ENCODE data around the gene CHRNG.

The CHRNG gene, protein sequence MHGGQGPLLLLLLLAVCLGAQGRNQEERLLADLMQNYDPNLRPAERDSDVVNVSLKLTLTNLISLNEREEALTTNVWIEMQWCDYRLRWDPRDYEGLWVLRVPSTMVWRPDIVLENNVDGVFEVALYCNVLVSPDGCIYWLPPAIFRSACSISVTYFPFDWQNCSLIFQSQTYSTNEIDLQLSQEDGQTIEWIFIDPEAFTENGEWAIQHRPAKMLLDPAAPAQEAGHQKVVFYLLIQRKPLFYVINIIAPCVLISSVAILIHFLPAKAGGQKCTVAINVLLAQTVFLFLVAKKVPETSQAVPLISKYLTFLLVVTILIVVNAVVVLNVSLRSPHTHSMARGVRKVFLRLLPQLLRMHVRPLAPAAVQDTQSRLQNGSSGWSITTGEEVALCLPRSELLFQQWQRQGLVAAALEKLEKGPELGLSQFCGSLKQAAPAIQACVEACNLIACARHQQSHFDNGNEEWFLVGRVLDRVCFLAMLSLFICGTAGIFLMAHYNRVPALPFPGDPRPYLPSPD

DNA sequence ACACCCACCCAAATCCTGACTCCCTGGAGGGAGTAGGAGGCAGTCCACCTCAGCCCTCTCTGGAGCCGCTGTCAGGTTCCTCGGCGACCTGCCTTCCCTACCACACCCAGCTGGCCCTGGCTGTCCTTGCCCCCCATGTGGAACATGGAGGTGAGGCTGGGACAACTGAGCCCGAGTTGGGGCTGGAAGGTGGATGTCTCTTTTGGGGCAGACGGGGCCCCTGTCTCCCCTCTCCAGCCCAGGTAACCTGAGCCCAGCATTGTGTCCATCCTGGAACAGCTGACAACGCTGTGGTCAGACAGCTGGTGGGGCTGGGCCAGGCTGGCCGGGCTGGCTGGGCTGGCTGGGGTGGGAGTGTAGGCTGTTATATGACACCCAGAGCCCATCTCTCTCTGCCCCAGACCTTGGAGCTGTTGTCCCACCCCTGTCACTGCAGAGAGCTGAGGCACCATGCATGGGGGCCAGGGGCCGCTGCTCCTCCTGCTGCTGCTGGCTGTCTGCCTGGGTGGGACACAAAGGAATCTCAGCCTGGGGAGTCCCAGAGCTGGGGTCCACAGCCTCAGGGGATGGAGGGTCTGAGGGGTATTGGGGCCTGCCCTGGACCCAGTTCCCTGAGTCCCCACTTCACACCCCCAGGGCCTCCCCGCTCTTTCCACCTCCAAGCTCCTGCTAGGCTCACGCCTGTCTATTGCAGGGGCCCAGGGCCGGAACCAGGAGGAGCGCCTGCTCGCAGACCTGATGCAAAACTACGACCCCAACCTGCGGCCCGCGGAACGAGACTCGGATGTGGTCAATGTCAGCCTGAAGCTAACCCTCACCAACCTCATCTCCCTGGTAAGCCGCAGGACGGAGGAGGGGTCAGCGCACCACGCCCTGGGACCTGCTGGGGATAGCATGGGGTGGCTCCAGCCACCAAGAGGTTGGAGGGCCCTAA lies at the start of gene CHRNG:
CHRNG (plus strand) TSS at position 395 of the 934 bp plus-strand sequence; CDS start at position 451, 56 bp downstream.
- DNase-seq: no peak

DNA sequence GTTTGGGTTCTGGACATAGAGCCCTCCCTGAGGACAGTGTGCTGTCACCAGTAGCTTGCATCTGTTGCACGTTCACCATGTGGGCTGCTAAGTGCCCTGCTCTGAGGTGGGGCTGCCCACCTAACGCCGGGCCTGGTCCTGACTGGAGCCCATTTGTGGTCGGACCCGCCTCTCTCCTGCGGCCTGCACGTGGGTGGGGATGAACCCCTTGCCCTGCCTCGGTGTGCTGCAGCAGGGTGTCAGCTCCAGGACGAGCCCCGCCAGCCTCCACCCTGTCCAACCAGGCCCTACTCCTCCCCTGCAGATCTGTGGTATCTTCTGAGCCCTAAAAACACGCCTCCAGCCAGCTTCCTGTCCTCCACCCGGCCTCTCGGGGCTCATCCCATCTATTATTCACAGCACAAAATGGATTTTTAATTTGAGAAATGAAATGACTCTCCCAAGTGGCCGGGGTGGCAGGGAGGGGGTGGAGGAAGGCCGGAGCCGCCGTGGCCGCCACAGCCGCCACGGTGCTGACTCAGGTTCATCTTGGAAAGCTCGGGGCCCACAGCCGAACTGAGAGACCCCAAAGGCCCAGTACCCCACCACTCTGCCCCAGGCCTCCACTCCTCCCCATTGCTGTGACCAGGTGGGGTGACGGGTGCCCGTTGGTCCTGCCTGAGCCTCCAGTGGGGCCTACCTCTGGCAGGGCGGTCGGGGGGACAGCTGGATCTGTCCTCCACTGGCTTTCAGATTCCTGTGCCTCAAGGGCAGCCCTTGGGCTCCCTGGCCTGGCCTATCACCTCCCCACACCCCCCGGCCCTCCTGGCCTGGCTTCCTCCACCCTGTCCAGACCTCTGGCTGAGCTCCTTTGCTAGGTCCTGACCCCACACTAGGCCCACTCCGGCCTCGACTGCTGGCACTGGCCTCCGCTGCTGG lies 49.0 kb upstream of the CHRNG start:
- DNase-seq: peak; percentile 24

DNA sequence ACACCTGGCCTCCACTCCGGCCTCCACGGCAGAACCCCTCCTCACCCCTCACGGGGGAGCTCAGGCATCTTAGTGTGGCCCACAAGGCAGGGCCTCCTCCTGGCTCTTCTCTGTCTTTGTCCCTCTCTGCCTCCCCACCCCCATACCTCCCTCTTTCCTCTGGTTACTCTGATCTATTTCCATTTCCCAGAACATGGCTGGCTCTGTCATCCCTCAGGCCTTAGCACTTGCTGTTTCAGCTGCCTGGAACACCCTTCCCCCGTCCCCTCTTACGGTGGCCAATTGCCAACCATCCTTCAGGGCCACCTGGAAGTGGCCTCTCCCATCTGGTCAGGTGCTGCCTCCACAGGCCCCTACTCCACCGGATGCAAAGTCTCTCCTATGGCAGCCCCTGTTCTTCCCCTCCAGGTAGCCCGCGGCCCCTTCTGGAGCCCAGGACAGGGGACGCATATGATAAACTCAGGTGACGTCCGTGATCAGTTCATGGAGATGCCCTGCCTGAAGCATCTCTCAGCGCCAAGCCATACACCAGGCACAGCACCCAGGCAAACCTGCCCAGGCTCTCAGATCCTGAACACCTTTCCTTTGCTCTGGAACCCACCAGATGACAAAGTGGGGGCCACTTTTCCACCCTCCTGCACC lies 48.2 kb upstream of the CHRNG start:
- no peak for DNase-seq

DNA sequence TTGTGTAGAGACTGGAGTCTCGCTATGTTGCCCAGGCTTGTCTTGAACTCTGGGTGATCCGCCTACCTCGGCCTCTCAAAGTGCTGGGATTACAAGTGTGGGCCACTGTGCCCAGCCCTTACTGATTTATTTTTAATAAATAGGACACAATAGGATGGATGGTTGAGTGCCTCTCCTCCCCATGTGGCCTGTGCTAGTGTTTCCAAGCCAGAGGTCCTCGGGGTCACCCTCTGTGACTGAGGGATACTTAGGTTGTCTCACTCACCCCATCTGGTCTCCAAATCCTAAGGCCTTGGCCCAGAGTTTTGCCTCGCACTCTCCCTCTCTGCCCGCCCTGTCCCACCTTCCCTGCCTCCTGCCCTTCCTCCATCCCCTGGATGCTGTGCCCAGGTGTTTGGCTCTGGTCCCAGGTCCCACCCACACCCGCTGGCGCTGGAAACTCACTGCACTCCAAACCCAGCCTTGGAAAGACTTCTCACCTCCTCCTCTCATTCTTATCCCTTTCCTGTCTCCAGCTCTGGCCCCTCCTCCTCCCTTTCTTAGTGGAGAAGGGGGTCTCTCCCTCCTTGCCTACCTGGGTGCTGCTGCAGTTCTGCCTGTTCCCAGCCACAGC lies 47.1 kb upstream of the CHRNG start:
- DNase-seq: no peak

DNA sequence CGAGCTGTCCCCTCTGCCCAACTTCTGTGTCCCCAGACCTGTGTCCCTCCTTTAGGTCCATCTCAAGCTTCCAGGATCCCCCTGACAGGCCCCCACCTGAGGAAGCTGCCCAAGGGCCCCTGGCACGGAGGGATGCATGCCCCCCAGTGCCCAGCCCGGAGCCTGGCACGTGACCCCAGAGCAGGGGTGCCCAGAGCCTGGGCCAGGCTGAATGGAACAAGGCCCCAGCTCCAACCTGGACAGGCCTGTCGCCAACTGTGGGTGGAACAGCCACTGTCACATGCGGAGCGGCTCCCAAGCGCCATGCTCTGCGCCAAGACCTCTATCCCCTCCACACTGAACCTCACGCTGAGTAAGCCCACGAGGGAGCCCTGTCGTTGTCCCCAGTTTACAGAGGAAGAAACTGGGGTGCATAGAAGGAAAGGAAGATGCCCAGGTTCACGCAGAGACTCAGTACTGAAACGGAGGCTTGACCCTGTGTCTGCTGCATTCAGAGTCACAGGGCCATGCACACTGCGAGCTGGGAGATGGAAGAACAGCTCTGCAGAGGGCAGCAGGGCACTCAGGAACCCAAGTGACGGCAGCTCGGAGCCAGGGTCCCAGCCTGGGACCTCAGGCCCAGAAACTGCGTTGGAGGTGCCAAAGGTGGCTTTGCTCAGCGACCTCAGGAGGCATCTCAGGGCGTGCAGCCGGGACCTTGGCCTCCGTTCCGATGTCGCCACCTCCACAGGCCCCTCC lies 46.4 kb upstream of the CHRNG start:
- no peak for DNase-seq

DNA sequence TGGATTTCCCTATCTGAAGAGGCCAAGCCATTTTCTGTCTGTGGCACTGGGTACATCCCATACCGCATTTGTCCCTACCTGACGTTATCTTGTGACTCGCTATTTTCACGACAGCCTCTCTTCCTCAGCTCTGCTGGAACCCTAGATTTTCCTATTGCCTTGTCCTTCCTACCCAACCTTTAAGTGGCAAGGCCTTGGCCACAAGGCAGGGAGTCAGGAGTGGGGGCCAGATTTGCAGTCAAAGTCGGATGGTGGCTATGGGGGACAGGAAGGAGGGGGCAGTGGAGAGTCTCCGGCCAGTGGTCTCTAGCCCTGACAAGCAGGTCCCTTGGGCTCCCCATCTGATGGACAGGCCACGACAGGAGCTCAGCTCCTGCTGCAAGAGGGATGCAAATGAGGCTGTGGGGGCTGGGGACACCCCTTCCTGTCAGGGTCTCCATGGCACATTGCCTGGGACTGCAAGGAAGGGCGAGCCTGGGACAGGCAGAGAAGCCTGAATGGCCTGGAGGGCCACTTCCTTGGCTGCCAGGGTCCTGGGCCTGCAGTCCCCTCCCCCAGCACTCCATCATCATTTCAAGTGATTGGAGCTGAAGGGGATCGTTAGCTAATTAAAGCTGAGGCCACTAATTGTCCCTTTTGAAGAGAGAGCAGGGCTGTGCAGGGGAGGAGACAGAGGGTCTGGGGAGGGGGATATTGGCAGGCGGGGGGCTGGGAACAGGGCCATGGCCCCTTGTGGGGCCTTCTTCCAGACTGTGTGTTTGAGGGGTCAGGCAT lies 45.6 kb upstream of the CHRNG start:
- no peak for DNase-seq

DNA sequence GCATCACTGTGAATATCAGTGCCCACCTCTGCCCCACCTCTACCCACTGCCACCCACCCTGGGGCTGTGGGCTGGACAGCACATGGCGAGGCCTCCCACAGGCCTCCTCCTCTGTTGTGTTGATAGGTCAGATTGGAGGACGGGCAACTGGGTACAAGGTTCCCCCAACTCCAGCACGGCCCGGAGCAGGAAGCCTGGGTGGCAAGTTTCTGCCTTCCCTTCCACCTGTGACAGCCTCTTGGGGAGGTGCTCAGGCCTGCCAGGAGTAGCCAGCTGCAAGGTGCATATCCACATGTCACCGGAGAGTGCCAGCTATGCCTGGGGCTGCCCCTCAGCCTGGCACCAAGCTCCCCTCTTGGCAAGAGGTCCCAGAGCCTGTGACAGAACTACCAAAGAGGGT lies 45.0 kb upstream of the CHRNG start:
- no peak for DNase-seq

DNA sequence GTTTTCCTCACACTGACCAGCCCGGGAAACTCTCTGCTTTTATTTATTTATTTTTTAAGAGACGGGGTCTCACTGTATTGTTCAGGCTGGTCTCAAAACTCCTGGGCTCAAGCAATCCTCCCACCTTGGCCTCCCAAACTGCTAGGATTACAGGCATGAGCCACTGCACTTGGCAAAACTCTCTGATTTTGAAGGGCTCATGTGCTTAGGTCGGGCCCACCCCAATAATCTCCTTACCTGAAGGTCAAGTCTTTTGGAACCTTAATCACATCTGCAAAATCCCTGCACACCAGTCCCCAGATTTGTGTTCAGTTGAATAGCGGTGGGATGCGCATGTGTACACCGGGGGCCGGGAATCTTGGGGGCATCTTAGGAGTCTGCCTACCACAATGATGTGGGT lies 44.2 kb upstream of the CHRNG start:
- no peak for DNase-seq

DNA sequence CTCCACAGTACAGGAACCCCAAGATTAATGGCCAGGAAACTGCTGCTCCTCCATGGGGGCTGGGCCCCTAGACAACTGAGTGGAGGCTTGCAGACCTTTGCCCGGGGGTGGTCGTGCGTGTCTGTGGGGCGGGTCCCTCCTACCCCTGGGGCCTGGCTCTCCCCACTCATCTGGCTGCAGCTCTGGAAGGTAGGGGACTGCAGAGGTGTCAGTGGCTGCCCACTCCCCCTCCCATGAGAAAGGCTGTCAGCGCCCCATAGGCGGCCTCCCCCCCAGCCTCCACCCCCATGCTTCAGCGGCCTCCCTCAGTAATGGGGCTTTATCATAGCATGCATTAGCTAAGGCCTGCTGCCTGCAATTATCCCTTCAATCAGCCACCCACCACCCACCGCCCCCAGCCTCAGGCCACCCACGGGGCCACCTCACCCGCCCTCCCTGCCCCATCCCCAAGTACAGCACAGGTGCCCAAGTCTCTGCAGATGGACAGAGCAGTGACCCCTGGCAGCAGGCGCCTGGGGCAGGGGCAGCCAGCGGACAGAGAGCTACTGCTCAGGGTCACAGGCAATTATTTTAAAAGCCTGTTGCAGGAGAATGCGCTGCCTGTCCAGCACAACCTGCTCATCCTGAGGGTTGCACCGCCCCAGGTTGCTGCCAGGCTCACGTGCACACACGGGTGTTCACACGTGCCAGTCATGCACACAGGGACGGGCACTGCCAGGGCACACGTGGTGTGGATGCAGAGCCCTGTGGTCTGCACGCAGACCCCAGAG lies 42.8 kb upstream of the CHRNG start:
- DNase-seq: no peak

DNA sequence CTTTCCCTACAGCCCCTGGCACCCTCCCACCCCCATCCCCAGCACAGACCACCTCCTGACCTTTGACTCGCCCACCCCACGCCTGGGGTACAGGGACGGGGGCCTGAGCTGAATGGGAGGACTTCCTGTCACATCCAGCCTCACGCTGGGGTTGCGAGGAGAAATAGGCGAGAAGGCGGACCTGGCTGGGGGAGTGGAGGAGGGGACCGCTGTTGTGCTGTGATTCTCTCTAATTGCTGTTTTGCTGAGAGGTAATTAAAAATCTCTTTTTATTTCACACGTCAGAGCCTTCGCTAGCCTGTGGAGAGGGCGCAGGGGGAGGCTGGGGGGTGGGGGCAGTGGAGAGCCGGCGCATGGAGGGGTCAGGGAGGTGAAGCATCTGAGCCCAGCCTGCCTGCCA lies 42.1 kb upstream of the CHRNG start:
- no peak for DNase-seq

DNA sequence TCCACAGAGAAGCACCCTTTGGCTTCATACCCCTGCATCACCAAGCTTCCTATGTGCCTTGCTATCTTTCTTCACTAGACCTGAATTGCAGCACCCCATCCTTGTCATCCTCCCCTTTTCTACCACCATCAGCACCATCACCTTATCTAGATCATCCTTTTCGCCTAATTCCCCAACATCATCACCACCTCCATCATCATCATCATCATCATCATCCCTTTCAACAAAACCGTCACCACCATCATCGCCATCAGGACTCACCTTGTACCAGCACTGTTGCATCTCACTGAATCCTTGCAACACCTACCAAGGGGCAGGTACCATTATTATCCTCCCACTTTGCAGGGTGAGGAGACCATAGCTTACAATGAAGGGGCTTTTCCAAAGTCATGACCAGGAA lies 41.0 kb upstream of the CHRNG start:
- DNase-seq: no peak

DNA sequence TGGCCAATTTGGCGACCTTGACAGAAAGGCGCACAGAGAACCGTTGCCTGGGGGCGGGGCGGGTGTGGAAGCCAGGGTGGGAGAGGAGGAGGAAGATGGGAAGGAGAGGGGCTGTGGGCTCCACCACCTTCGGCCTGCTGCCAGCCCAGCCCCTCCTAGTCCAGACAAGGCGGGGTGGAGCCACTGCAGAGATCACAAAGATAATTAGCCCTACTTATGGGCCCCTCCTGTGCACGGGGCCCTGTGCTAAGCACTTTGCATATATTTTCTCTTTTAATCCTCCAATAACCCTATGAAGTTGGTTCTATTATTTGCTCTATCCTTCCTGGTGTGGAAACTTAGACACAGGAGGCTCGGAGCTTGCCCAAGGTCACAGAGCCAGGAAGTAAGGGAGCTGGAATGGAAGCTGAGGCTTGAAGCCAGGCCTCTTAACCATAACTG lies 38.1 kb upstream of the CHRNG start:
- no peak for DNase-seq

DNA sequence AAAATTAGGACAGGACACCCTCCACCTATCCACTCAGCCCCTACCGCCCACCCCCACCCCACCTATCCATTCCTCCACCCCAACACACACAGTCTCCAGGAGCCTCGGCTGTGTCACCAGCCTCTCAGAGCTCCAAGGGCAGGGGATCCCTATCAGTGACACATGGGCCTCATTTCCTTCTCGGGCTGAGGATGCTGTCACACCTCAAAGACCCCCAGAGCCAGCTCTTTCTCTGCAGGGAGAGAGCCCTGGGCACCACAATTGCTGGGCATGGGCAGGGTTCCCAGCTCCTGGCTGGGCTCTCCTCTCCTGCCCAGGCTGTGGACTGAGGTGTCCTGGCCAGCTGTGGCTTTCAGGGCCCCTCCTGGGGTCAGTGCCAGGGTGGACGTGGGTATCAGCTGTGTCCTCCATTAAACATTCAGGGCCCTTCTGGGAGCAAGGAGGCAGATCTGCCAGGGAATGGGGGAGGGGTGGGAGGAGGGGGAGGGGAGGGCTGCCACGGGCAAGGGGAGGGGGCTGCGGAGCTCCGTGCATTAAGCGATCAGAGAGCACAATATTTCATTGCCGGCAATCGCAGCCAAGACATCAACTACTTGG lies 37.6 kb upstream of the CHRNG start:
- no peak for DNase-seq

DNA sequence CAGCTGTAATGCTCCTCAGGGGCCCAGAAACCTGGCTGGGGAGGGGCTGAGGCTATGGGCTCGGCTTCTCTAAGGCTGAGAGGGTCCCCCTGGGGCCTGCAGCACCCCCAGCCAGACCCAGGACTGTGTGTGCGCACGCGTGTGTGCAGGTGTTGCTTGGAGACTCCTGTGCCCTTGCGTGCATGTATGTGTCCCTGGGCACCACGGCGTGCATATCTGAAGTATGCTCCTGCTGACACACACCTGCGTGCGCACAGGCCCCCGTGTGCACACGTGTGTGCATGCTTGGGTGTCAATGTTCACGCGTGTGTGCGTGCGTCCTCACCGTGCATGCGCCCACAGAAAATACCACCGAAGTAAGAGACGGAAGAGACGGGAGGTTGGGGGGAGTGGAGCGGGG lies 37.0 kb upstream of the CHRNG start:
- DNase-seq: no peak

DNA sequence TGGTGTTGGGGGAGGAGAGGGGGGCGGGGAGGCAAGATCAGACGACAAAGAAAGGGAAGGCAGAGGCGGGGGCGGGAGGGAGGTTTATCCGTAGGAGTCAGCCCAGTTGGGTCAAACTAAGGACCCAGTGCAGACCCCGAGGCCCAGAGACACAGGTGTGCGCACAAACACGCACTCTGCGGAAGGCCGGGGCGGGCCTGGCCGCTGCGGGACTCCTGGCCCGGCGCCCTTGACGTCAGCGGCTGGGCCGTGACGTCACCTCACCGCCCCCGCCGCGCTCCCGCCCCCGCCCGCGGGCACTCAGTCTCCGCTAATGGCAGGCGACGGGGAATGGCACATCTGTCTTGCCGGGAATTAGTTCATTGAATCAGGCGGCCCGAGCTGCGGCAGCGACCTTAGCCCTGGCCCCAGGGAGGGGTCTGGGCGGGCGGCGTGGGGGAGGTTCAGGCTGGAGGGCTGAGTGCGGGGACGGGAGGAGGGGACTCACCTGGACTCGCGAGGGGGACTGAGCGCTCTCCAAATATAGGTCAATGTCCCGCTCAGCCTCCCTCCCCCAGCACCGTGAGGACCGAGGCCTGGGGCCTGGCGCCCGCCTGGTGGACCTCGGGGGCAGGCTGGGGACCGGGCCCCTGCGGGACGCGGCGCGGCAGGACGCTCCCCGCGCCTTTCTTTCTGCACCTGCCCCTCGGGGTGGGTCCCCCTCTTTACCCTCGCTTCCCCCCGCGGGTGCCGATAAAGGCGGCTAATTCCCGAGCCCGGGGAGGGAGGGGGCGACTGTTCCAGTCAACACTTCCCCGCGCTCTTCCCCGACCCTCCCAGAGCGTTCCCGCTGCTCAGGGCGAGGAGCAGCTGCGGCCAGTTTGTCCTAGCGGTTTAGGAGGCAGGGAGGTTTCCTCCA lies 36.3 kb upstream of the CHRNG start:
- peak; percentile 58 for DNase-seq

DNA sequence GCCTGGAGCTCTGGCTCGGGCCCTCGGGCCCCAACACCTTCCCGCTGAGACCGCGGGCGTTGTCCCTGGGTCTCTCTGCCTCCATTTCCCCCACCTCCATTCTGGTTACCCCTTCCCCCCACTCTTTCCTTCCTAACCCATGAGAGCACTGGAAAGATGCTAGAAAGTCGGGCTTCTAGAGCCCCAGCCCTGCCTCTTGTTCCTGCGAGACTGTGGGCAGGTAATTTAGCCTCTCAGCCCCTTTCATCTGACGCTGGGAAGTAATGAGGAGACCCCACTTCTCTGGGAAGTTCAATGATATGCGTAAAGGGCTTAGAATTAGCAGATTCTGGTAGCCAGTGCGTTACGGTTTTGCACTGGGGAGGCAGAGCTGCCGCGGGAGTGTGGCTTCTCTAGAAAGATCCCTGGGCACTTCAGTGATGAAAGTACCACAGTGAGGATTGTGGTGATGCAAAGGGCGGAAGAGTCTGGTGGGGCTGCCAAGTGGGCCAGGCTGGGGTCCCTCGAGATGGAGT lies 35.6 kb upstream of the CHRNG start:
- DNase-seq: no peak

DNA sequence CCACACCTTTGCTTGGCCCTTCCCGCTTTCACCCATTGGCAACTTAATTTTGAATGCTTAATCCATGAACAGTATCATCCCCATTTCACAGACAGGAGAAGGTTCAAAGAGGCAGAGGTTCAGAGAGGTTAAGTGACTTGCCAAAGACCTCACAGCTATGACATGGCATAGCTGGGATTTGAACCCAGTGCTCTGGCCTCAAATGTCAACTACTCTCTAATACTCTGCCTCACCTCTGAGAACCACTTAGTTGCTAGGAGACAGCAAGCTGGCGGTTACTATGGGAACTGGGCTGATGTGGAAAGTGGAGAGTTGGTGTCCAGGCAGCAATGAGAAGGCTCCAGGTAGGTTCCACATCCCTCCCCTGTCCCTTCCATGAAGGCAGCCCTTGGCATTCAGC lies 35.1 kb upstream of the CHRNG start:
- DNase-seq: no peak

Data from right forelimb (tissue), 1 donor.